ENCODE results near the gene AFF1. TPM values are rescaled to one million over a fixed set of nuclear protein-coding genes. Genes with fewer than 3 reads are reported as not detected.

AFF1 gene
- total RNA-seq, 1 experiment from 2014 or later: 61.9 TPM

- H3K4me3 Mint-ChIP-seq (ENCODE audit: unreplicated experiment): no peak overlapping the region
- ChIA-PET CTCF (interaction anchor here (0.7 to 1.0 kb wide), 3 partner anchors 24 to 50 kb away, joined by 3 to 5 read pairs (median 3); no protein-coding TSS in a partner anchor), POLR2A (interaction anchor here (1.2 to 1.5 kb wide), 3 partner anchors 12 to 37 kb away, joined by 4 to 5 read pairs (median 4); no protein-coding TSS in a partner anchor)
- H3K27ac Mint-ChIP-seq (ENCODE audit: low read depth, unreplicated experiment): no peak overlapping the region
- intact Hi-C loops (cut with micrococcal nuclease): no loop called here
- H3K36me3 Mint-ChIP-seq (ENCODE audit: insufficient read depth, unreplicated experiment): peaks cover 15% of the 10 kb centered on the region
- TF ChIP-seq CTCF (IDR thresholded peaks at IDR 0.05; ENCODE audit: unreplicated experiment): no peak
- DNase-seq (ENCODE audit: unreplicated experiment): no peak
- H3K27me3 Mint-ChIP-seq (ENCODE audit: insufficient read depth, unreplicated experiment): no peaks in the 10 kb centered on the region
- peaks cover 18% of the 10 kb centered on the region for H3K4me1 Mint-ChIP-seq (ENCODE audit: insufficient read depth, unreplicated experiment)
- BruUV-seq (replicated peaks): no TSS peak
- H3K9me3 Mint-ChIP-seq (ENCODE audit: unreplicated experiment): no peaks in the 10 kb centered on the region
Observed at GRCh38 chr4:87042986-87043820, 108.4 kb downstream of the AFF1 start.

- no peak for TF ChIP-seq CTCF (IDR thresholded peaks at IDR 0.05; ENCODE audit: unreplicated experiment)
- intact Hi-C loops (cut with micrococcal nuclease): no loop called here
Observed at GRCh38 chr4:87044511-87045233, 109.9 kb downstream of the AFF1 start.

GRCh38 chr4:87045234-87045558, 110.4 kb downstream of the AFF1 start:
- BruUV-seq (replicated peaks): no TSS peak
- Mint-ChIP-seq H3K27me3 (ENCODE audit: insufficient read depth, unreplicated experiment) (no peaks in the 10 kb centered on the region), H3K4me3 (ENCODE audit: unreplicated experiment) (no peak overlapping the region), H3K4me1 (ENCODE audit: insufficient read depth, unreplicated experiment) (peaks cover 5% of the 10 kb centered on the region), H3K9me3 (ENCODE audit: unreplicated experiment) (no peaks in the 10 kb centered on the region), H3K27ac (ENCODE audit: low read depth, unreplicated experiment) (no peak overlapping the region), H3K36me3 (ENCODE audit: insufficient read depth, unreplicated experiment) (peaks cover 31% of the 10 kb centered on the region)
- intact Hi-C loops (cut with micrococcal nuclease): no loop called here
- TF ChIP-seq CTCF (IDR thresholded peaks at IDR 0.05; ENCODE audit: unreplicated experiment): no peak
- DNase-seq (ENCODE audit: unreplicated experiment): no peak
- ChIA-PET POLR2A (no interaction called here), CTCF (no interaction called here)

More at GRCh38 chr4:87044511-87045233, 109.9 kb downstream of the AFF1 start:
- peaks cover 5% of the 10 kb centered on the region for H3K4me1 Mint-ChIP-seq (ENCODE audit: insufficient read depth, unreplicated experiment)
- H3K27me3 Mint-ChIP-seq (ENCODE audit: insufficient read depth, unreplicated experiment): no peaks in the 10 kb centered on the region
- no TSS peak for BruUV-seq (replicated peaks)
- no peak overlapping the region for H3K4me3 Mint-ChIP-seq (ENCODE audit: unreplicated experiment)
- ChIA-PET POLR2A (interaction anchor here (1.4 kb wide), 1 partner anchor 11 kb away, joined by 4 read pairs; no protein-coding TSS in a partner anchor), CTCF (interaction anchor here (0.6 kb wide), 1 partner anchor 46 kb away, joined by 4 read pairs; no protein-coding TSS in a partner anchor)
- no peaks in the 10 kb centered on the region for H3K9me3 Mint-ChIP-seq (ENCODE audit: unreplicated experiment)
- no peak overlapping the region for H3K27ac Mint-ChIP-seq (ENCODE audit: low read depth, unreplicated experiment)
- peaks cover 30% of the 10 kb centered on the region for H3K36me3 Mint-ChIP-seq (ENCODE audit: insufficient read depth, unreplicated experiment)
- no peak for DNase-seq (ENCODE audit: unreplicated experiment)

- POLR2A ChIA-PET: no interaction called here
- BruUV-seq (replicated peaks): no TSS peak
Observed at GRCh38 chr4:87045659-87046058, 110.8 kb downstream of the AFF1 start.

More at GRCh38 chr4:87045659-87046058, 110.8 kb downstream of the AFF1 start:
- DNase-seq (ENCODE audit: unreplicated experiment): no peak
- no peaks in the 10 kb centered on the region for H3K9me3 Mint-ChIP-seq (ENCODE audit: unreplicated experiment)
- no peaks in the 10 kb centered on the region for H3K27me3 Mint-ChIP-seq (ENCODE audit: insufficient read depth, unreplicated experiment)
- peaks cover 5% of the 10 kb centered on the region for H3K4me1 Mint-ChIP-seq (ENCODE audit: insufficient read depth, unreplicated experiment)
- no peak overlapping the region for H3K27ac Mint-ChIP-seq (ENCODE audit: low read depth, unreplicated experiment)
- peaks cover 35% of the 10 kb centered on the region for H3K36me3 Mint-ChIP-seq (ENCODE audit: insufficient read depth, unreplicated experiment)
- no peak for TF ChIP-seq CTCF (IDR thresholded peaks at IDR 0.05; ENCODE audit: unreplicated experiment)
- H3K4me3 Mint-ChIP-seq (ENCODE audit: unreplicated experiment): no peak overlapping the region
- intact Hi-C loops (cut with micrococcal nuclease): no loop called here
- CTCF ChIA-PET: no interaction called here

Measured in MCF 10A (cell line).